Esophagus (tissue), 2 donors: Measurements from ENCODE around the gene ILKAP. TPM values are rescaled to one million over a fixed set of nuclear protein-coding genes. Genes with fewer than 3 reads are reported as not detected.

Experiments used
- H3K27ac ChIP-seq, 2 donors: one replicate each; pipeline ENCODE4 v1.5.1; 2013; ENCODE audit warnings: low read depth in 2 of 2, mild to moderate bottlenecking in 2 of 2, inconsistent platforms in 1 of 2, low read length in 1 of 2, moderate library complexity in 1 of 2
- H3K27me3 ChIP-seq, 2 donors: one replicate each; pipeline ENCODE4 v1.6.1; 2013; ENCODE audit warnings: low read length in 2 of 2, control low read depth in 1 of 2, mild to moderate bottlenecking in 1 of 2; ENCODE audit not compliant: insufficient read depth in 2 of 2, control insufficient read depth in 1 of 2
- H3K36me3 ChIP-seq, 2 donors: one replicate each; pipeline ENCODE4 v1.6.1; 2013; ENCODE audit warnings: low read length in 1 of 2; ENCODE audit not compliant: control insufficient read depth in 2 of 2, insufficient read depth in 2 of 2
- H3K4me1 ChIP-seq, 2 donors: one replicate each; pipeline ENCODE4 v1.6.1; 2013; ENCODE audit warnings: low read length in 1 of 2; ENCODE audit not compliant: control insufficient read depth in 2 of 2, insufficient read depth in 2 of 2
- H3K4me3 ChIP-seq, 2 donors: one replicate each; pipeline ENCODE4 v1.5.1; 2013; ENCODE audit warnings: low read length in 2 of 2, mild to moderate bottlenecking in 2 of 2, low read depth in 1 of 2, moderate library complexity in 1 of 2
- H3K9me3 ChIP-seq, 2 donors: one replicate each; pipeline ENCODE4 v1.6.1; 2013; ENCODE audit warnings: mild to moderate bottlenecking in 2 of 2, low read depth in 1 of 2, low read length in 1 of 2, moderate library complexity in 1 of 2; ENCODE audit not compliant: control insufficient read depth in 2 of 2, insufficient read depth in 1 of 2
- WGBS, 2 donors: extraction: QIAGEN DNeasy Blood & Tissue Kit; methylation state at CpG; one replicate each; pipeline ENCODE4 v1.1.7; 2013; 5-methylcytosine and 5-hydroxymethylcytosine counted together
- polyA plus RNA-seq, 2 donors: library from polyadenylated mRNA; stranded (reverse); fragments of 200-250 nt; gene quantifications; one replicate each; pipeline ENCODE4 v1.2.3, GENCODE V29; 2013
- donor health status: healthy with polysubstance abuse.
- donor health status: Bipolar disorder and iron deficiency.

Gene ILKAP
- polyA plus RNA-seq, 2 donors = 36.7 to 41.4 TPM

- H3K36me3 ChIP-seq = no peaks in the 10 kb centered on the region
- H3K27me3 ChIP-seq = no peaks in the 10 kb centered on the region
- H3K27ac ChIP-seq = no peak overlapping the region
- H3K9me3 ChIP-seq = no peaks in the 10 kb centered on the region
- H3K4me3 ChIP-seq = no peak overlapping the region
- 82 to 88% methylated on average over 21 of the region's 21 CpGs for WGBS, 2 donors
- H3K4me1 ChIP-seq = peaks cover 6 to 9% of the 10 kb centered on the region in 2 donors
Measured at GRCh38 chr2:238161291-238162051, 42.0 kb downstream of the ILKAP start.

GRCh38 chr2:238160206-238161129 lies 43.0 kb downstream of the ILKAP start:
- Histone ChIP-seq H3K4me1 (peaks cover 6 to 9% of the 10 kb centered on the region in 2 donors), H3K36me3 (no peaks in the 10 kb centered on the region), H3K4me3 (no peak overlapping the region), H3K27ac (no peak overlapping the region), H3K9me3 (no peaks in the 10 kb centered on the region), H3K27me3 (no peaks in the 10 kb centered on the region)
- WGBS, 2 donors = 63 to 69% methylated on average over 23 of the region's 23 CpGs

GRCh38 chr2:238159661-238160205 lies 43.8 kb downstream of the ILKAP start:
- no peak overlapping the region for H3K27ac ChIP-seq
- no peaks in the 10 kb centered on the region for H3K9me3 ChIP-seq
- H3K4me3 ChIP-seq = no peak overlapping the region
- peaks cover 6 to 9% of the 10 kb centered on the region in 2 donors for H3K4me1 ChIP-seq
- H3K36me3 ChIP-seq = no peaks in the 10 kb centered on the region
- H3K27me3 ChIP-seq = no peaks in the 10 kb centered on the region
- WGBS, 2 donors = 61 to 66% methylated on average over 9 to 10 of the region's 10 CpGs

- 2 to 3% methylated on average over 42 to 52 of the region's 52 CpGs for whole genome bisulfite sequencing, 2 donors
- Histone ChIP-seq H3K36me3 (no peaks in the 10 kb centered on the region), H3K4me1 (peaks cover 6 to 7% of the 10 kb centered on the region in 2 donors), H3K27me3 (no peaks in the 10 kb centered on the region), H3K9me3 (no peaks in the 10 kb centered on the region), H3K4me3 (peak overlapping the region; percentile 9 to 49), H3K27ac (no peak overlapping the region)
Measured at GRCh38 chr2:238159071-238159539, 44.4 kb downstream of the ILKAP start.

GRCh38 chr2:238158509-238159070 lies 44.9 kb downstream of the ILKAP start, which contains the start of gene ERFE:
Gene ERFE, plus strand, starts transcription at chr2:238158970. Its CDS starts 38 bp downstream, at chr2:238159008.
- H3K27me3 ChIP-seq = no peaks in the 10 kb centered on the region
- H3K4me3 ChIP-seq = peak within 1 kb of the TSS; percentile 9 to 49

GRCh38 chr2:238158018-238158508 lies 45.4 kb downstream of the ILKAP start:
- Histone ChIP-seq H3K4me3 (no peak overlapping the region), H3K27ac (no peak overlapping the region), H3K27me3 (no peaks in the 10 kb centered on the region), H3K36me3 (no peaks in the 10 kb centered on the region), H3K4me1 (peaks cover 0 to 3% of the 10 kb centered on the region in 2 donors), H3K9me3 (no peaks in the 10 kb centered on the region)
- 61 to 63% methylated on average over 21 of the region's 21 CpGs for WGBS, 2 donors

More at GRCh38 chr2:238158509-238159070, 44.9 kb downstream of the ILKAP start, which contains the start of gene ERFE:
- Histone ChIP-seq H3K4me1 (peaks cover 2 to 3% of the 10 kb centered on the region in 2 donors), H3K9me3 (no peaks in the 10 kb centered on the region), H3K36me3 (no peaks in the 10 kb centered on the region), H3K27ac (no peak within 1 kb of the TSS)
- WGBS, 2 donors = 9 to 16% methylated on average over 17 to 56 of the region's 61 CpGs

GRCh38 chr2:238157506-238158017 lies 45.9 kb downstream of the ILKAP start:
- Histone ChIP-seq H3K4me1 (peaks cover 0 to 3% of the 10 kb centered on the region in 2 donors), H3K4me3 (no peak overlapping the region), H3K36me3 (no peaks in the 10 kb centered on the region), H3K27ac (no peak overlapping the region), H3K27me3 (no peaks in the 10 kb centered on the region), H3K9me3 (no peaks in the 10 kb centered on the region)
- WGBS, 2 donors = 72% methylated on average over 14 of the region's 14 CpGs

GRCh38 chr2:238155761-238156694 lies 47.5 kb downstream of the ILKAP start:
- peak overlapping the region in 1 of 2 donors; percentile 18 for H3K27ac ChIP-seq
- no peak overlapping the region for H3K4me3 ChIP-seq
- no peaks in the 10 kb centered on the region for H3K36me3 ChIP-seq
- peaks cover 0 to 3% of the 10 kb centered on the region in 2 donors for H3K4me1 ChIP-seq
- H3K27me3 ChIP-seq = no peaks in the 10 kb centered on the region
- 77 to 80% methylated on average over 18 of the region's 18 CpGs for WGBS, 2 donors
- H3K9me3 ChIP-seq = no peaks in the 10 kb centered on the region
